ENCODE measurements around the gene ASAP2.

DNA sequence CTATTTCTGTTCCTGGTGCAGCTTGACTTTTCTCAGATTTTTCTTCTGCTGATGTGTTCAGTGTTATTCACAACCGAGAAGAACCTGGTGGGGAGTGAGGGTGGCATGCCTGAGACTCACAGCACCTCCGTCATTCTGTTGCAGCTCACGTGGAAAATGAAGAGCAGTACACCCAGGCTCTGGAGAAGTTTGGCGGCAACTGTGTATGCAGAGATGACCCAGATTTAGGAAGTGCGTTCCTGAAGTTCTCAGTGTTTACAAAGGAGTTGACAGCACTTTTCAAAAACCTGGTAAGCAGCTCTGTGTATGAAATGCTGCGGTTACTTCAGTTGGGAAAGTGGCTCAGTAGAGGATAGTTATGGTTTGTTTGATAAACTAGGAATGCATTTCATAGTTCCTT lies 90.5 kb downstream of the ASAP2 start:
- TF ChIP-seq RBBP5 (IDR thresholded peaks at IDR 0.05; ENCODE audit: borderline replicate concordance, insufficient read depth, low read length, poor library complexity, severe bottlenecking) (no peak), TAF7 (tag; IDR thresholded peaks at IDR 0.05) (no peak), ZNF311 (CRISPR knock-in tag; IDR thresholded peaks at IDR 0.05) (no peak), CHD2 (IDR thresholded peaks at IDR 0.05; ENCODE audit: low read depth, low read length) (no peak), ZNF436 (CRISPR knock-in tag; IDR thresholded peaks at IDR 0.05) (no peak), RAD21 (CRISPR knock-in tag; conservative IDR thresholded peaks at IDR 0.05 in 1 of 2, IDR thresholded peaks at IDR 0.05 in 1 of 2) (no peak), NFE2L1 (tag; IDR thresholded peaks at IDR 0.05; ENCODE audit: borderline replicate concordance, low read depth) (no peak), YY1 (IDR thresholded peaks at IDR 0.05; ENCODE audit: borderline replicate concordance in 1 of 3, control insufficient read depth in 1 of 3, extremely low read depth in 1 of 3, insufficient read depth in 3 of 3, insufficient read length in 1 of 3, insufficient replicate concordance in 2 of 3, low read depth in 1 of 3, low read length in 2 of 3) (no peak), MAZ (CRISPR knock-in tag; conservative IDR thresholded peaks at IDR 0.05 in 1 of 2, IDR thresholded peaks at IDR 0.05 in 1 of 2) (no peak)
- TF ChIP-seq, protein P1, sequence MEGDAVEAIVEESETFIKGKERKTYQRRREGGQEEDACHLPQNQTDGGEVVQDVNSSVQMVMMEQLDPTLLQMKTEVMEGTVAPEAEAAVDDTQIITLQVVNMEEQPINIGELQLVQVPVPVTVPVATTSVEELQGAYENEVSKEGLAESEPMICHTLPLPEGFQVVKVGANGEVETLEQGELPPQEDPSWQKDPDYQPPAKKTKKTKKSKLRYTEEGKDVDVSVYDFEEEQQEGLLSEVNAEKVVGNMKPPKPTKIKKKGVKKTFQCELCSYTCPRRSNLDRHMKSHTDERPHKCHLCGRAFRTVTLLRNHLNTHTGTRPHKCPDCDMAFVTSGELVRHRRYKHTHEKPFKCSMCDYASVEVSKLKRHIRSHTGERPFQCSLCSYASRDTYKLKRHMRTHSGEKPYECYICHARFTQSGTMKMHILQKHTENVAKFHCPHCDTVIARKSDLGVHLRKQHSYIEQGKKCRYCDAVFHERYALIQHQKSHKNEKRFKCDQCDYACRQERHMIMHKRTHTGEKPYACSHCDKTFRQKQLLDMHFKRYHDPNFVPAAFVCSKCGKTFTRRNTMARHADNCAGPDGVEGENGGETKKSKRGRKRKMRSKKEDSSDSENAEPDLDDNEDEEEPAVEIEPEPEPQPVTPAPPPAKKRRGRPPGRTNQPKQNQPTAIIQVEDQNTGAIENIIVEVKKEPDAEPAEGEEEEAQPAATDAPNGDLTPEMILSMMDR (IDR thresholded peaks at IDR 0.05 in 2 of 3, conservative IDR thresholded peaks at IDR 0.05 in 1 of 3; ENCODE audit: insufficient read depth in 2 of 3, low read depth in 1 of 3, low read length in 3 of 3) = no peak
- TF ChIP-seq, protein P2, sequence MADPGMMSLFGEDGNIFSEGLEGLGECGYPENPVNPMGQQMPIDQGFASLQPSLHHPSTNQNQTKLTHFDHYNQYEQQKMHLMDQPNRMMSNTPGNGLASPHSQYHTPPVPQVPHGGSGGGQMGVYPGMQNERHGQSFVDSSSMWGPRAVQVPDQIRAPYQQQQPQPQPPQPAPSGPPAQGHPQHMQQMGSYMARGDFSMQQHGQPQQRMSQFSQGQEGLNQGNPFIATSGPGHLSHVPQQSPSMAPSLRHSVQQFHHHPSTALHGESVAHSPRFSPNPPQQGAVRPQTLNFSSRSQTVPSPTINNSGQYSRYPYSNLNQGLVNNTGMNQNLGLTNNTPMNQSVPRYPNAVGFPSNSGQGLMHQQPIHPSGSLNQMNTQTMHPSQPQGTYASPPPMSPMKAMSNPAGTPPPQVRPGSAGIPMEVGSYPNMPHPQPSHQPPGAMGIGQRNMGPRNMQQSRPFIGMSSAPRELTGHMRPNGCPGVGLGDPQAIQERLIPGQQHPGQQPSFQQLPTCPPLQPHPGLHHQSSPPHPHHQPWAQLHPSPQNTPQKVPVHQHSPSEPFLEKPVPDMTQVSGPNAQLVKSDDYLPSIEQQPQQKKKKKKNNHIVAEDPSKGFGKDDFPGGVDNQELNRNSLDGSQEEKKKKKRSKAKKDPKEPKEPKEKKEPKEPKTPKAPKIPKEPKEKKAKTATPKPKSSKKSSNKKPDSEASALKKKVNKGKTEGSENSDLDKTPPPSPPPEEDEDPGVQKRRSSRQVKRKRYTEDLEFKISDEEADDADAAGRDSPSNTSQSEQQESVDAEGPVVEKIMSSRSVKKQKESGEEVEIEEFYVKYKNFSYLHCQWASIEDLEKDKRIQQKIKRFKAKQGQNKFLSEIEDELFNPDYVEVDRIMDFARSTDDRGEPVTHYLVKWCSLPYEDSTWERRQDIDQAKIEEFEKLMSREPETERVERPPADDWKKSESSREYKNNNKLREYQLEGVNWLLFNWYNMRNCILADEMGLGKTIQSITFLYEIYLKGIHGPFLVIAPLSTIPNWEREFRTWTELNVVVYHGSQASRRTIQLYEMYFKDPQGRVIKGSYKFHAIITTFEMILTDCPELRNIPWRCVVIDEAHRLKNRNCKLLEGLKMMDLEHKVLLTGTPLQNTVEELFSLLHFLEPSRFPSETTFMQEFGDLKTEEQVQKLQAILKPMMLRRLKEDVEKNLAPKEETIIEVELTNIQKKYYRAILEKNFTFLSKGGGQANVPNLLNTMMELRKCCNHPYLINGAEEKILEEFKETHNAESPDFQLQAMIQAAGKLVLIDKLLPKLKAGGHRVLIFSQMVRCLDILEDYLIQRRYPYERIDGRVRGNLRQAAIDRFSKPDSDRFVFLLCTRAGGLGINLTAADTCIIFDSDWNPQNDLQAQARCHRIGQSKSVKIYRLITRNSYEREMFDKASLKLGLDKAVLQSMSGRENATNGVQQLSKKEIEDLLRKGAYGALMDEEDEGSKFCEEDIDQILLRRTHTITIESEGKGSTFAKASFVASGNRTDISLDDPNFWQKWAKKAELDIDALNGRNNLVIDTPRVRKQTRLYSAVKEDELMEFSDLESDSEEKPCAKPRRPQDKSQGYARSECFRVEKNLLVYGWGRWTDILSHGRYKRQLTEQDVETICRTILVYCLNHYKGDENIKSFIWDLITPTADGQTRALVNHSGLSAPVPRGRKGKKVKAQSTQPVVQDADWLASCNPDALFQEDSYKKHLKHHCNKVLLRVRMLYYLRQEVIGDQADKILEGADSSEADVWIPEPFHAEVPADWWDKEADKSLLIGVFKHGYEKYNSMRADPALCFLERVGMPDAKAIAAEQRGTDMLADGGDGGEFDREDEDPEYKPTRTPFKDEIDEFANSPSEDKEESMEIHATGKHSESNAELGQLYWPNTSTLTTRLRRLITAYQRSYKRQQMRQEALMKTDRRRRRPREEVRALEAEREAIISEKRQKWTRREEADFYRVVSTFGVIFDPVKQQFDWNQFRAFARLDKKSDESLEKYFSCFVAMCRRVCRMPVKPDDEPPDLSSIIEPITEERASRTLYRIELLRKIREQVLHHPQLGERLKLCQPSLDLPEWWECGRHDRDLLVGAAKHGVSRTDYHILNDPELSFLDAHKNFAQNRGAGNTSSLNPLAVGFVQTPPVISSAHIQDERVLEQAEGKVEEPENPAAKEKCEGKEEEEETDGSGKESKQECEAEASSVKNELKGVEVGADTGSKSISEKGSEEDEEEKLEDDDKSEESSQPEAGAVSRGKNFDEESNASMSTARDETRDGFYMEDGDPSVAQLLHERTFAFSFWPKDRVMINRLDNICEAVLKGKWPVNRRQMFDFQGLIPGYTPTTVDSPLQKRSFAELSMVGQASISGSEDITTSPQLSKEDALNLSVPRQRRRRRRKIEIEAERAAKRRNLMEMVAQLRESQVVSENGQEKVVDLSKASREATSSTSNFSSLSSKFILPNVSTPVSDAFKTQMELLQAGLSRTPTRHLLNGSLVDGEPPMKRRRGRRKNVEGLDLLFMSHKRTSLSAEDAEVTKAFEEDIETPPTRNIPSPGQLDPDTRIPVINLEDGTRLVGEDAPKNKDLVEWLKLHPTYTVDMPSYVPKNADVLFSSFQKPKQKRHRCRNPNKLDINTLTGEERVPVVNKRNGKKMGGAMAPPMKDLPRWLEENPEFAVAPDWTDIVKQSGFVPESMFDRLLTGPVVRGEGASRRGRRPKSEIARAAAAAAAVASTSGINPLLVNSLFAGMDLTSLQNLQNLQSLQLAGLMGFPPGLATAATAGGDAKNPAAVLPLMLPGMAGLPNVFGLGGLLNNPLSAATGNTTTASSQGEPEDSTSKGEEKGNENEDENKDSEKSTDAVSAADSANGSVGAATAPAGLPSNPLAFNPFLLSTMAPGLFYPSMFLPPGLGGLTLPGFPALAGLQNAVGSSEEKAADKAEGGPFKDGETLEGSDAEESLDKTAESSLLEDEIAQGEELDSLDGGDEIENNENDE (IDR thresholded peaks at IDR 0.05; ENCODE audit: low read depth, low read length) = no peak
- TF ChIP-seq, protein P3, sequence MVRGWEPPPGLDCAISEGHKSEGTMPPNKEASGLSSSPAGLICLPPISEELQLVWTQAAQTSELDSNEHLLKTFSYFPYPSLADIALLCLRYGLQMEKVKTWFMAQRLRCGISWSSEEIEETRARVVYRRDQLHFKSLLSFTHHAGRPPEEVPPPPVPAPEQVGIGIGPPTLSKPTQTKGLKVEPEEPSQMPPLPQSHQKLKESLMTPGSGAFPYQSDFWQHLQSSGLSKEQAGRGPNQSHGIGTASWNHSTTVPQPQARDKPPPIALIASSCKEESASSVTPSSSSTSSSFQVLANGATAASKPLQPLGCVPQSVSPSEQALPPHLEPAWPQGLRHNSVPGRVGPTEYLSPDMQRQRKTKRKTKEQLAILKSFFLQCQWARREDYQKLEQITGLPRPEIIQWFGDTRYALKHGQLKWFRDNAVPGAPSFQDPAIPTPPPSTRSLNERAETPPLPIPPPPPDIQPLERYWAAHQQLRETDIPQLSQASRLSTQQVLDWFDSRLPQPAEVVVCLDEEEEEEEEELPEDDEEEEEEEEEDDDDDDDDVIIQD (CRISPR knock-in tag; IDR thresholded peaks at IDR 0.05) = no peak
